ENCODE measurements around the gene HM13.
"Not testable (repeated sequence)": the region's sequence is repeated elsewhere in the genome, so short reads cannot be mapped to it uniquely, and the experiment has no call there.

The HM13 gene

GRCh38 chr20:31568041-31568731 lies 53.9 kb downstream of the HM13 start:
- DNase-seq (ENCODE audit: low read depth in 2 of 2): no peak

GRCh38 chr20:31568773-31569162 lies 54.5 kb downstream of the HM13 start:
- DNase-seq (ENCODE audit: low read depth in 2 of 2): no peak

GRCh38 chr20:31569163-31570020 lies 55.1 kb downstream of the HM13 start:
- DNase-seq (ENCODE audit: low read depth in 2 of 2): peak; percentile 36 to 38

GRCh38 chr20:31570021-31570463 lies 55.8 kb downstream of the HM13 start:
- DNase-seq (ENCODE audit: low read depth in 2 of 2): no peak

GRCh38 chr20:31570735-31571617 lies 56.7 kb downstream of the HM13 start:
- DNase-seq (ENCODE audit: low read depth in 2 of 2): no peak

- DNase-seq (ENCODE audit: low read depth in 2 of 2): no peak
Observed at GRCh38 chr20:31572042-31572700, 57.9 kb downstream of the HM13 start.

GRCh38 chr20:31572701-31573554 lies 58.7 kb downstream of the HM13 start:
- DNase-seq (ENCODE audit: low read depth in 2 of 2): peak; percentile 65 to 68

GRCh38 chr20:31573555-31574321 lies 59.5 kb downstream of the HM13 start:
- DNase-seq (ENCODE audit: low read depth in 2 of 2): no peak

GRCh38 chr20:31574986-31575385 lies 60.7 kb downstream of the HM13 start:
- DNase-seq (ENCODE audit: low read depth in 2 of 2): not testable (repeated sequence)

- DNase-seq (ENCODE audit: low read depth in 2 of 2): no peak
Observed at GRCh38 chr20:31576751-31577150, 62.5 kb downstream of the HM13 start.

GRCh38 chr20:31577194-31577593 lies 63.0 kb downstream of the HM13 start:
- no peak for DNase-seq (ENCODE audit: low read depth in 2 of 2)

- no peak for DNase-seq (ENCODE audit: low read depth in 2 of 2)
Observed at GRCh38 chr20:31578448-31579138, 64.4 kb downstream of the HM13 start.

- no peak for DNase-seq (ENCODE audit: low read depth in 2 of 2)
Observed at GRCh38 chr20:31579245-31579644, 65.0 kb downstream of the HM13 start.

- not testable (repeated sequence) for DNase-seq (ENCODE audit: low read depth in 2 of 2)
Observed at GRCh38 chr20:31579941-31580651, 65.9 kb downstream of the HM13 start.

GRCh38 chr20:31580706-31581105 lies 66.5 kb downstream of the HM13 start:
- DNase-seq (ENCODE audit: low read depth in 2 of 2): no peak

- DNase-seq (ENCODE audit: low read depth in 2 of 2): no peak
Observed at GRCh38 chr20:31581391-31581790, 67.1 kb downstream of the HM13 start.

GRCh38 chr20:31587545-31588389 lies 73.5 kb downstream of the HM13 start:
- no peak for DNase-seq (ENCODE audit: low read depth in 2 of 2)
